GM23338 (cell line): Measurements from ENCODE around the gene COX5B. TPM values are rescaled to one million over a fixed set of nuclear protein-coding genes. Genes with fewer than 3 reads are reported as not detected.

ENCODE experiments used
- ATAC-seq: fragments of 200-7000 bp; cut with Tn5 transposase; 3 replicates; pipeline ENCODE4 v1.9.1; 2020
- DNase-seq: peaks from one replicate; pipeline ENCODE4 v3.0.0-alpha.2; 2015; ENCODE audit warnings: low spot score
- H2AFZ ChIP-seq: fragments of 200-600 bp; sonication (generic); 2 replicates; pipeline ENCODE4 v1.8.0; 2016; ENCODE audit warnings: antibody characterized with exemption, mild to moderate bottlenecking, moderate library complexity
- H3F3A ChIP-seq: fragments of 200-600 bp; sonication (generic); replicated peaks from 2 replicates; pipeline ENCODE4 v1.8.0; 2017; ENCODE audit warnings: antibody characterized with exemption, mixed run types, low read depth
- H3K27ac ChIP-seq: fragments of 200-600 bp; sonication (generic); 2 replicates; pipeline ENCODE4 v1.6.1; 2016; ENCODE audit warnings: low read depth
- H3K27me3 ChIP-seq: fragments of 200-600 bp; sonication (generic); 2 replicates; pipeline ENCODE4 v1.8.0; 2016; ENCODE audit warnings: mild to moderate bottlenecking, mixed run types, moderate library complexity; ENCODE audit not compliant: insufficient read depth
- H3K36me3 ChIP-seq: fragments of 200-600 bp; sonication (generic); 2 replicates; pipeline ENCODE4 v1.8.0; 2016; ENCODE audit warnings: mild to moderate bottlenecking; ENCODE audit not compliant: insufficient read depth
- H3K4me1 ChIP-seq: fragments of 200-600 bp; sonication (generic); 2 replicates; pipeline ENCODE4 v1.8.0; 2016; ENCODE audit warnings: mild to moderate bottlenecking, moderate library complexity; ENCODE audit not compliant: insufficient read depth
- H3K4me2 ChIP-seq: fragments of 200-600 bp; sonication (generic); 2 replicates; pipeline ENCODE4 v1.7.1; 2017; ENCODE audit warnings: mixed run types
- H3K4me3 ChIP-seq: fragments of 200-600 bp; sonication (generic); 2 replicates; pipeline ENCODE4 v1.6.1; 2016; ENCODE audit warnings: mixed run types
- H3K79me2 ChIP-seq: fragments of 200-600 bp; sonication (generic); replicated peaks from 2 replicates; pipeline ENCODE4 v1.8.0; 2017; ENCODE audit warnings: mild to moderate bottlenecking; ENCODE audit not compliant: insufficient read depth
- H3K9me2 ChIP-seq: fragments of 200-600 bp; sonication (generic); 2 replicates; pipeline ENCODE4 v1.8.0; 2017; ENCODE audit not compliant: insufficient read depth
- H4K20me1 ChIP-seq: fragments of 200-600 bp; sonication (generic); replicated peaks from 2 replicates; pipeline ENCODE4 v1.8.0; 2017; ENCODE audit warnings: mild to moderate bottlenecking; ENCODE audit not compliant: insufficient read depth
- H3K27ac Mint-ChIP-seq: 2 replicates; pipeline ENCODE4 v1.8.0; 2020; ENCODE audit warnings: inconsistent platforms, mild to moderate bottlenecking, moderate library complexity, mixed read lengths
- H3K27me3 Mint-ChIP-seq: 3 replicates; pipeline ENCODE4 v1.8.0; 2022; ENCODE audit warnings: low read depth, mild to moderate bottlenecking, moderate library complexity, mixed read lengths, inconsistent platforms; ENCODE audit not compliant: insufficient read depth, poor library complexity
- H3K36me3 Mint-ChIP-seq: 3 replicates; pipeline ENCODE4 v1.8.0; 2021; ENCODE audit warnings: low read depth, mild to moderate bottlenecking, inconsistent platforms, moderate library complexity, mixed read lengths
- H3K4me1 Mint-ChIP-seq: 3 replicates; pipeline ENCODE4 v1.8.0; 2020; ENCODE audit warnings: mild to moderate bottlenecking, inconsistent platforms, mixed read lengths
- H3K4me3 Mint-ChIP-seq: 3 replicates; pipeline ENCODE4 v1.8.0; 2021; ENCODE audit warnings: moderate library complexity, mild to moderate bottlenecking, inconsistent platforms, mixed read lengths
- H3K9me3 Mint-ChIP-seq: 3 replicates; pipeline ENCODE4 v1.8.0; 2020; ENCODE audit warnings: moderate library complexity, mild to moderate bottlenecking, inconsistent platforms, mixed read lengths
- CREB1 ChIP-seq: fragments of 250-450 bp; sonication (Bioruptor Pico); IDR thresholded peaks from 2 replicates; pipeline ENCODE4 v1.5.0; 2020; ENCODE audit warnings: low read depth, mild to moderate bottlenecking, moderate library complexity
- CTCF ChIP-seq, 2 experiments: fragments of 200-600 bp in 1 of 2; sonication (generic) in 1 of 2; conservative IDR thresholded peaks; 2 replicates each; pipeline versions ENCODE4 v1.5.1 to v1.6.1; 2016 to 2017; ENCODE audit warnings: antibody characterized with exemption in 2 of 2, low read depth in 2 of 2, mild to moderate bottlenecking in 2 of 2, moderate library complexity in 1 of 2
- ETS1 ChIP-seq: IDR thresholded peaks from 2 replicates; pipeline ENCODE4 v1.6.1; 2016; ENCODE audit warnings: antibody characterized with exemption
- EZH2 ChIP-seq: fragments of 200-600 bp; sonication (generic); IDR thresholded peaks from one replicate; pipeline ENCODE4 v1.8.0; 2017; ENCODE audit warnings: antibody characterized with exemption, mild to moderate bottlenecking, low read depth; ENCODE audit not compliant: unreplicated experiment
- NANOG ChIP-seq: IDR thresholded peaks from 2 replicates; pipeline ENCODE4 v1.6.1; 2016; ENCODE audit warnings: antibody characterized with exemption, borderline replicate concordance
- POLR2AphosphoS5 ChIP-seq: IDR thresholded peaks from 2 replicates; pipeline ENCODE4 v1.6.1; 2016; ENCODE audit warnings: antibody characterized with exemption, low read depth
- REST ChIP-seq: IDR thresholded peaks from one replicate; pipeline ENCODE4 v1.6.1; 2018; ENCODE audit warnings: antibody characterized with exemption; ENCODE audit not compliant: unreplicated experiment
- STAT1 ChIP-seq: IDR thresholded peaks from one replicate; pipeline ENCODE4 v1.6.1; 2016; ENCODE audit warnings: antibody characterized with exemption; ENCODE audit not compliant: unreplicated experiment
- ZNF114 ChIP-seq: fragments of 250-450 bp; sonication (Bioruptor Pico); IDR thresholded peaks from 2 replicates; pipeline ENCODE4 v1.5.0; 2020; ENCODE audit warnings: mild to moderate bottlenecking, moderate library complexity
- ZNF331 ChIP-seq: fragments of 250-450 bp; sonication (Bioruptor Pico); IDR thresholded peaks from 2 replicates; pipeline ENCODE4 v1.5.0; 2020; ENCODE audit warnings: low read depth, mild to moderate bottlenecking, moderate library complexity
- polyA plus RNA-seq: library from polyadenylated mRNA; unstranded; fragments of >200 nt; fragmentation: Nextera tagmentation; extraction: Ambion mirVana; gene quantifications from 2 replicates; pipeline ENCODE4 v1.2.1, GENCODE V29; 2016
- total RNA-seq: library from RNA; depleted of rRNA; stranded (reverse); fragments of >200 nt; shearing (Covaris generic); gene quantifications from 2 replicates; pipeline ENCODE4 v1.2.3, GENCODE V29; 2014

COX5B gene
- total and polyA plus RNA-seq, 2 experiments from 2014 or later: 260 to 666 TPM

- no peak for TF ChIP-seq CTCF (conservative IDR thresholded peaks at IDR 0.05; ENCODE audit: low read depth in 2 of 2)
- TF ChIP-seq ZNF114 (CRISPR knock-in tag): no peak
- TF ChIP-seq STAT1: no peak
- TF ChIP-seq ZNF331 (CRISPR knock-in tag): no peak
- TF ChIP-seq CREB1 (CRISPR knock-in tag): no peak
- no peak for TF ChIP-seq REST
- no peak for TF ChIP-seq ETS1
- no peak for TF ChIP-seq EZH2
These were observed 15.0 kb downstream of the COX5B start (continued) for GRCh38 chr2:97660775-97661389.

- Mint-ChIP-seq H3K27ac (no peak overlapping the region), H3K27me3 (peaks cover 6% of the 10 kb centered on the region), H3K4me3 (peak overlapping the region; percentile 89; the same call in 2 of the 3 replicates), H3K4me1 (peaks cover 19% of the 10 kb centered on the region), H3K9me3 (no peaks in the 10 kb centered on the region), H3K36me3 (peaks cover 17% of the 10 kb centered on the region)
- TF ChIP-seq EZH2 (no peak), NANOG (no peak), ZNF114 (CRISPR knock-in tag) (no peak), POLR2AphosphoS5 (no peak), REST (no peak)
- Histone ChIP-seq H3K9me2 (no peaks in the 10 kb centered on the region), H3K4me2 (peak overlapping the region; percentile 98), H4K20me1 (peaks cover 10% of the 10 kb centered on the region; the same call in 1 of the 2 replicates), H3K27me3 (no peaks in the 10 kb centered on the region), H3K79me2 (peaks cover 22% of the 10 kb centered on the region), H3F3A (peaks cover 3% of the 10 kb centered on the region; the same call in 1 of the 2 replicates), H3K4me1 (peaks cover 18% of the 10 kb centered on the region), H3K27ac (no peak overlapping the region), H3K4me3 (peak overlapping the region; percentile 64), H2AFZ (no peak overlapping the region), H3K36me3 (no peaks in the 10 kb centered on the region)
- ATAC-seq (no peak), DNase-seq (no peak)
These were observed 16.1 kb downstream of the COX5B start for GRCh38 chr2:97661927-97662326.
